HepG2 (cell line): ENCODE data around the gene TEK.

ENCODE experiments used
- TP53 ChIP-seq: sonication (generic); formaldehyde crosslinking; conservative IDR thresholded peaks from 2 replicates; pipeline ENCODE4 v1.4.0; 2020; ENCODE audit warnings: missing genetic modification reagents
- TF ChIP-seq, protein P1 (sequence below): sonication (generic); formaldehyde crosslinking; IDR thresholded peaks from 2 replicates; pipeline ENCODE4 v1.4.0; 2020; ENCODE audit warnings: mild to moderate bottlenecking, low read depth, missing genetic modification reagents

DNA sequence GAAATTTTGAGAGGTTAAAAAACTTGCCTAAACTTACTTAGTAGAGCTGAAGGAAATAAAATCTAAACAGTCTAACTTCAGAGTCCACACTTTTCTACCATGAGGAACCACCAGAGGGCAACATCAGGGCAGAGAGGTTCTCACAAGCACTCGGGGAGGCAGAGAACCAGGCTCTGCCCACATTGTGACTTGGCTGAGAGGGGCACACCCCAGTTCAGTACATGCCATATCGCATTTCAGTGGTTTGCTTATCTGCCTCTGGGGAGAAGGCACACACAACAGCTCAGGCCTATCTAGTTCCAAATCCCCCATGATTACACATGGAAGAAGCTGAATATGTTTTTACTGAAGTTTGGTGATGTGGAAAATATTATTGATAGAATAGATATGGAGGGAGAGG lies 138.7 kb downstream of the TEK start:
- TF ChIP-seq TP53 (CRISPR knock-in tag) = no peak
- TF ChIP-seq, protein P1, sequence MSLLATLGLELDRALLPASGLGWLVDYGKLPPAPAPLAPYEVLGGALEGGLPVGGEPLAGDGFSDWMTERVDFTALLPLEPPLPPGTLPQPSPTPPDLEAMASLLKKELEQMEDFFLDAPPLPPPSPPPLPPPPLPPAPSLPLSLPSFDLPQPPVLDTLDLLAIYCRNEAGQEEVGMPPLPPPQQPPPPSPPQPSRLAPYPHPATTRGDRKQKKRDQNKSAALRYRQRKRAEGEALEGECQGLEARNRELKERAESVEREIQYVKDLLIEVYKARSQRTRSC = no peak
